ENCODE measurements around the gene CCDC192.

Gene CCDC192

GRCh38 chr5:127916885-127917573 lies 213.8 kb downstream of the CCDC192 start:
- no peak overlapping the region for H3K4me3 ChIP-seq (ENCODE audit: low read depth, low read length)
- ChIA-PET CTCF (no interaction called here), POLR2A (no interaction called here)
- TF ChIP-seq CTCF (IDR thresholded peaks at IDR 0.05; ENCODE audit: insufficient read depth, low read length, missing control alignments), result no peak
- DNase-seq (ENCODE audit: low read depth, low spot score), result no peak

GRCh38 chr5:127919006-127919796 lies 216.0 kb downstream of the CCDC192 start:
- CTCF ChIA-PET, result no interaction called here
- no peak overlapping the region for H3K4me3 ChIP-seq (ENCODE audit: low read depth, low read length)
- POLR2A ChIA-PET, result no interaction called here
- TF ChIP-seq CTCF (IDR thresholded peaks at IDR 0.05; ENCODE audit: insufficient read depth, low read length, missing control alignments), result no peak
- no peak for DNase-seq (ENCODE audit: low read depth, low spot score)

GRCh38 chr5:127919818-127920217 lies 216.6 kb downstream of the CCDC192 start:
- CTCF ChIA-PET, result no interaction called here
- DNase-seq (ENCODE audit: low read depth, low spot score), result no peak
- no peak overlapping the region for H3K4me3 ChIP-seq (ENCODE audit: low read depth, low read length)
- POLR2A ChIA-PET, result interaction anchor here (0.6 kb wide), 1 partner anchor 388 kb away, joined by 3 read pairs; no protein-coding TSS in a partner anchor
- no peak for TF ChIP-seq CTCF (IDR thresholded peaks at IDR 0.05; ENCODE audit: insufficient read depth, low read length, missing control alignments)

GRCh38 chr5:127920936-127921335 lies 217.7 kb downstream of the CCDC192 start:
- no peak overlapping the region for H3K4me3 ChIP-seq (ENCODE audit: low read depth, low read length)
- TF ChIP-seq CTCF (IDR thresholded peaks at IDR 0.05; ENCODE audit: insufficient read depth, low read length, missing control alignments), result no peak
- ChIA-PET CTCF (interaction anchor here (1.5 kb wide), 1 partner anchor 18 kb away, joined by 3 read pairs; no protein-coding TSS in a partner anchor), POLR2A (no interaction called here)
- no peak for DNase-seq (ENCODE audit: low read depth, low spot score)

GRCh38 chr5:127922603-127923002 lies 219.4 kb downstream of the CCDC192 start:
- ChIA-PET POLR2A (no interaction called here), CTCF (no interaction called here)
- TF ChIP-seq CTCF (IDR thresholded peaks at IDR 0.05; ENCODE audit: insufficient read depth, low read length, missing control alignments), result no peak
- DNase-seq (ENCODE audit: low read depth, low spot score), result no peak
- no peak overlapping the region for H3K4me3 ChIP-seq (ENCODE audit: low read depth, low read length)

GRCh38 chr5:127923804-127924570 lies 220.8 kb downstream of the CCDC192 start:
- no peak overlapping the region for H3K4me3 ChIP-seq (ENCODE audit: low read depth, low read length)
- CTCF ChIA-PET, result interaction anchor here (0.6 kb wide), 1 partner anchor 634 kb away, joined by 3 read pairs; no protein-coding TSS in a partner anchor
- TF ChIP-seq CTCF (IDR thresholded peaks at IDR 0.05; ENCODE audit: insufficient read depth, low read length, missing control alignments), result no peak
- DNase-seq (ENCODE audit: low read depth, low spot score), result no peak
- POLR2A ChIA-PET, result no interaction called here

Measured in AG04449 (cell line).